HTERT RPE-1 (cell line): ENCODE measurements around the gene FALEC.
"Not testable (repeated sequence)": the region's sequence is repeated elsewhere in the genome, so short reads cannot be mapped to it uniquely, and the experiment has no call there.

Experiments
- in situ Hi-C: fragments of 300-500 bp; cut with MboI; formaldehyde crosslinking; loops from 4 replicates; pipeline ENCODE4 v1.14.3; 2020; ENCODE audit warnings: low sequenced_read_pairs

The FALEC gene

DNA sequence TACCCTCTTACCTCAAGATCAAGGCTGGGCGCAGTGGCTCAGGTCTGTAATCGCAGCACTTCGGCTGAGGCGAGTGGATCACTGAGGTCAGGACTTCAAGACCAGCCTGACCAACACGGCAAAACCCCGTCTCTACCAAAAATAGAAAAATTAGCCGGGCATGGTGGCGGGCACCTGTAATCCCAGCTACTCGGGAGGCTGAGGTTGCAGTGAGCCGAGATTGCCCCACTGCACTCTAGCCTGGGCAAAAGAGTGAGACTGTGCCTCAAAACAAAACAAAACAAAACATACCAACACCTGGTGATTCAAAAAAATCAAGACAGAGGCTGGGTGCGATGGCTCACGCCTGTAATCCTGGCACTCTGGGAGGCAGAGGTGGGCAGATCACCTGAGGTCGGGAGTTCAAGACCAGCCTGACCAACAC lies 58.1 kb downstream of the FALEC start:
- in situ Hi-C loops = not testable (repeated sequence)

DNA sequence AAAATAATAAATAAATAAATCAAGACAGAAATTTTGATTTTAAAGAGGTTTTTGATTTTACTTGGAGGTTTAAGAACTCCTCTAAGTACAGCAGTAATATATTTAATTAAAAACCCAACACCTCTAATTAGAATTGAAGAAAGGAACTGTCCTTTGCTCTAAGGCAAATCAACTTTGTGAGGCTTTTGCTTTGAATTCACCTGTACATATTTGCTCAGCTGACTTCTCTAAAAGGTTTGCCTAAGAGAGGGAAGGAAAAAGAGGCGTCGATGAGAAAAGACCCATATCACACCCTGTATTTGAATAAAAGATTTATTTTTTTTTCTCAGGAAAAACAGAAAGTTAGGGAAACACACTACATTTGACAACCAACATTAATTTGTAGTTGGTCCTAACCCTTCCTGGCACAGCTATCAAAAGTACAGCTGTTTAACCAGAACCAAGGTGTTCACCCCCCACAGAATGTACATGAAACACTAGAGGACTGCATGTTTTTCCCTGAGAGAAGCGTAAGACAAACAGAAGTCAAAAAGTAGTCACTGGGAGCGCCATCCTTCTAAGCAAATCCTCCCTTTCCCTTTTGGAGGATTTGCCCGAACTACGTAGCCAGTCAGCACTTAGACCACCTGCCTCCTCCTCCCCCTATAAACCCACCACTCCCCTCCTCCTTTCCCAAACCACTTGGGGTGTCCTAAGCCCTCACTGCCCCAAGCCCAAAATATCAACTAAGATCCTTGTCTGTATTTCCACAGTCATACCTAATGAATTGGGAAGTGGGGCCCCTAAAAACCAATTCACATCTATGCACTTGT lies 58.9 kb downstream of the FALEC start:
- in situ Hi-C loops = no loop called here

DNA sequence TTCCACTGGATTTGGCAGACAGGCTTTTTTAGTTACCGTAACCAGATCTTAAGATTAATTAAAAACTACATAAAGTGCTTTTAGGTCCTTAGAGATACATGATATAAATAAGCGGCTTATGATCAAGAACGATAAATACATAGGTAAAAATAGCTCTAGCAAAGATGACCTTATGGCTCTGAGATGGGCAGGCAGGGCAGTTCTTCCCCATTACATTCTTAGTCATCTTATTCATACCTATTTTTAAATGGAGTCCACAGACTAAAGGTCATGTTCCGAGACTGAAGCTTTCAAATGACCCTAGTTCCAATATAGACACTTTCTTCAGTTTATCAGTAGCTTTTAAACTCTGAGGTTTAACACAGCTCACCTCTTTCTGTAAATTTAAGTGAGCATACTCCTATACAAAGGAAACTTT lies 59.5 kb downstream of the FALEC start:
- in situ Hi-C loops = no loop called here

DNA sequence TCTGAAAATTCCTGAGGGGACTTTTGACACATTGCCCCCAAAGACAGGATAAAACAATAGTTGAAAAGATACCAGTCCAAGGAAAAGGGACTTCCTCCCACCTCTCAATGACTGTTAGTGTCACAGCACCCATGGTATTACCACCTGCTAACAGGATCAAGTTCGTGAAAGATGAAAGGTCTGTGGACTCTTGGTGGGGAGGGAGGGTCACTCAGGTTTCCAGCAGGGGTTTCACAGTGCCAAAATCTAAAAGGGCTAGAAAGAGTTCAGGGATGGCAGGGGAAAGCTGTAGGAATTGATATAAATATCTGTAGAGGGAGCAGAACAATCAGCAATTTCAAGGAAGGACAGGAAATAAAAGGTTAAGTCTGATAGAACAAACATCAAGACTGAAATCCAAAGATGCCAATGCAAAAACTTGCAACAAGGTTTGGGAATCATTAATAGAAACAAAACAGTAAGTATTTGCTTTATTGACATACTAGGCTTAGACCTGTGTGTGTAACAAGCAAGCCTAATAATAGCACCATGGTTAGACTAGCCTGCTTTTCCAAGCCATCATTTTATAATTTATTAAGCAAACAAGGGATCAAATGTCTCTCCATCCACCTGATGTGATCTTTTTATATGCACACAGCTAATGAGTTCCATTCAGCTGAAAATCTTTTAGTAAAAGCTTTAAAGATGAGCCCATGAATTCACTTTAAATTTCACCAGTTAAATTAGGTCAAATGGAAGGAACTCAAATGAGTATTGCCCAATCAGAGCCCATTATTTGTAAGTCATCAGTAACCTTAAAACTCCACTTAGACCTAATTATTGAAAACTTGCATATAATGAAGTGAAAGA lies 60.2 kb downstream of the FALEC start:
- in situ Hi-C loops = no loop called here

DNA sequence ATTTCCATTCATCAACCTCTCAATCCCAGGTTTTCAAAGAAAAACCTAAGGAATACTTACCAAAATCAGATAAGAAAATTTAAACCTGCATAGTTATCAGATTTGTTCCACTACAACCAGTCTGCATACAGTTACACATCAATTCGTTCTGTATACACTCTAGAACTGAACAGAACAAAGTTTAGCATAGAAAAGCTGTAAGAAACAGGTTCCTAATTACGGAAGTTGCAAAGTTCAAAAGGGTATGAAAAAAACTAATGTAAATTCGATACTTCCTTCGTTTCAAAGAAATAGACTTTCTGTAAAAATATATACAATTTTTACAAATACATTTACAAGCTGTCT lies 60.8 kb downstream of the FALEC start:
- in situ Hi-C loops = no loop called here

DNA sequence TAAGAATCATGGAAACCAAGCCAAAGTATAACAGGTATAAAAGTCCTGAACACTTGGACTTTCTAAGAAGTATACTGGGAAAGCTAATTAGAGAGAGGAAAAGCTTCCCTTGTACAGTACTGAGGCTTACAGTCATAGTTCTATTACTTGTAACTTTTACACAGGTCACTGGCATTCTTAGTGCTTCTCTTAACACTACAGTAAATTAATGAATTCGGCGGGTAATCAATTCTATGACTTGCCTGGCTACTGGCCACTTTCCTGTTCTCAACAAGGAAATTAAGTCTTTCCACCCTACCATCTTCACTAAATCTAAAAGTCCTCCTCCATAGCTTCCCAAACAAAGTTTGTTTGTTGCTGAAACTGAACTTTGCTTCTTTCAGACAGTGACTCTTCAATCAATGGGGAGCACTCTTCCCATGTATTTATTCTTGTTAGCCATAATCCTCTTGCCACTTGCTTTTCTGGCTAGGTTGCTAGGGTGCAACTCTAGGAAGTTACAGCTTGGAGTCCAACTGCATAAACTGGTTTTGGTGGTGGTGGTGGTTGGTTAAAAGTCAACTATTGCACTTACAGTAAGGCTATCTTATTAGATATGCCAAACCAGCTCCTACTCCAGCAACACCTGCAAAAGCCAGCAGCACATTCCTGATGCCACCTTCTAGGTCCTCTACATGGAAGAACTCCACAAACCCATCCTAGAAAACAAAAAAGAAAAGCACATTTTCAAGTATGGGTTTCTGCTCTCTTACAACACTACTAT lies 61.4 kb downstream of the FALEC start:
- in situ Hi-C loops = no loop called here

DNA sequence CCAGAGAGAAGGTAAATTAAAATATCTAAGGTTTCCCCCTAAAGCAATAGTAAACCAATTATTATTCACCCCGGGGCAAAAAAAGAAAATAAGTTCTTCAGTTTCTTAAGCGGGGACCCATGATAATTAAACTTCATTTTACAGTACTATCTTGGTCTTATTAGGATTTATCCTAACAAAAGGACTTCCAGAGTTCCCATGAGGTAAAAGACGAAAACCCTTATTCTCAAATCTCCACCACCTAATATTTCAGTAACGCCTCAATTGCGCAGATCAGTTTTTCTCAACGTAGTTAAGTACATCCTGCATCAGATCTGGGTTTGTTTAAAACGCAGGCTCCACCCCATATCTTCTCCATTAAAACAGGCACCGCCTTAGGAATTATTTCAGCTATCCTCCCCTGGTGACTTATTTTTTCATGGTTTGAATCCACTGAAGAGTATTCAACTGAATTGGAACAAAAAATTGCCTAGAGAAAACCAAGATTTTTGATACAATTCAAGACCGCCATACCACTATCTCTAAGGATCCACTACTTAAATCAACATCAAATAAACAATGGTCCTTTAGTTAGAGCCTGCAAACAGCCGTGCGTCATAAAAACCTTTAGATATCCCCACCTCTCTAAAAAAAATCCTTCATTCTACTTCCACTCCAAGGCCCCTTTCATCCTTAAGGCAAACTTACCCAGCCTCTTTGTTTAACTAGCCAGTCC lies 62.2 kb downstream of the FALEC start:
- in situ Hi-C loops = no loop called here

DNA sequence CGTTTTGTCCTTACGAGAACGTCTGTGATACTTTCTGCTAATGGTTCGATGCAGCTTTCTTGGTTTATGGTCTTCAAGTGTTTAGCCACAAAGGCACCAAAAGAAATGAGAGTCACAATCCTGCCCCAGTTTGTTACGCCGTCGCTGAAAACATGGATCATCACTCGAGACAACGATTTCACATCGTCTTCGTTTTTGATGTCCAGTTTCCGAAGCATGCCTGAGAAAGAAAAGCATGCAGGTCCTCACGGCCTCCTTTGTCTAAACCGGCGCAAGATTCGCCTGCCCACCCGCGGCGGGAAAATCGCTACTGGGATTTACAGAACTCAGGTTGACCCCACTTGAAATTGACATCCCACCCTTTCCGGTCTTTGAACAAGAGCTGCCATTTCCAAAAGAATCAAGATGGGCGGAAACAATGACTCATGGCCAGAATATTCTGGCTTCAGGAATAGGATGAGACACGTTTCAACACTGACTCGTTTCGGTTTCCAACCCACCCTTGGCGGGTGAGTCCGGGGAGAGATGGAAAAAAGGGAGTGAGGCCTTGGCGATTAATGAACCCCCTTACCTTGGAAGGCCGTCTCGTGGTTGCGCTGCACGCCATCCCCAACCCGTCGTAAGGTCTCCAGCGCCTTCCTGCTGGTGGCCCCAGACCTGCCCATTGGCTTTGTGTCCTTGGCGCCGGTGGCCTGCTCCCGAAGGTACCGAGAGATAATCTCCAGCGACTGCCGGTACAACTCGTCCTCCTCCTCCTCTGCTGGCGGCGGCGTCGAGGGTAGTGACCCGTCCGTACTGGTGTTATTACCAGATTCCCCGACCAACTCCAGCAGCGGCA lies 62.9 kb downstream of the FALEC start:
- in situ Hi-C loops = no loop called here

DNA sequence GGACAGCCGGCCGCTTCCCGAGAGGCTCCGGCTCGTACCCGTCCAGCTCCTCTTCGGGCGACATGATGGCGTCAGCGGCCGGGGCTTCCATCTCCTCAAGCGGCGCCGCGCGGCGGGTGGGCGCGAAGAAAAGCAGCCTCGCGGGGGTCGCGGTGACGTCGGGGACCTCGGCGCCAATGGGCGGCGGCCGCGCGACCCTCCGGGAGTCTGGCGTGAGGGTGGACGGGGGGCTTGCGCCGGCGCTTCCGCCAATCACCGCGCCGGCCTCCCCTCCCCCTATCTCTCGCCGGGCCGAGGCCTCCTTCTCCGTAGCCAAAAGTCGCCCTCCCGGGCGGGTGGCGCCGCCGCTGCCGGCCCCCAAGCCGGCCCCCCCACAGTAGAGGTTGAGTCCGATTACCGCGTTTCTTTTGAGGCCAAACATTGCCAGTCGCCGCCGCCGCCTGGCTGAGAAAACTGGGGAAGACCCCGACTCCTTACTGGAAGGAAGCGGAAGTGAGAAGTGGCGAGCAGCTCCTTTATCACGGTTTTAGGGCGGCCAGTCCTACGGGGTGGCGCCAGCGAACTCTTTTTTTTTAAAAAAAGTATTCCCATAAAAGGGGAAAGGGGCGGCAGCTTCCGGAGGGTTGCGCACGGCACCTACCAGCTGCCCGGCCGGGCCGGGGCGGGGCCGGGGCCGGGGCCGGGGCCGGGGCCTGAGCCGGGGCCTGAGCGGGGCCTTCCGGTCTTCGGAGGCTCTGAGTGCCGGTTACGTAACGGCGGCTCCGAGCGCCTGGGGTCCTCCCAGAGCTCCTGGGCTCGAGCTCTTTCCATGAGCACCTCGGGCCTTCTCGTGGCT lies 63.8 kb downstream of the FALEC start, which contains the start of gene MCL1:
TSS of gene MCL1 (minus strand) at position 501 of the 835 bp plus-strand sequence. CDS start at position 421, 80 bp downstream.
- in situ Hi-C loops = no loop called here

DNA sequence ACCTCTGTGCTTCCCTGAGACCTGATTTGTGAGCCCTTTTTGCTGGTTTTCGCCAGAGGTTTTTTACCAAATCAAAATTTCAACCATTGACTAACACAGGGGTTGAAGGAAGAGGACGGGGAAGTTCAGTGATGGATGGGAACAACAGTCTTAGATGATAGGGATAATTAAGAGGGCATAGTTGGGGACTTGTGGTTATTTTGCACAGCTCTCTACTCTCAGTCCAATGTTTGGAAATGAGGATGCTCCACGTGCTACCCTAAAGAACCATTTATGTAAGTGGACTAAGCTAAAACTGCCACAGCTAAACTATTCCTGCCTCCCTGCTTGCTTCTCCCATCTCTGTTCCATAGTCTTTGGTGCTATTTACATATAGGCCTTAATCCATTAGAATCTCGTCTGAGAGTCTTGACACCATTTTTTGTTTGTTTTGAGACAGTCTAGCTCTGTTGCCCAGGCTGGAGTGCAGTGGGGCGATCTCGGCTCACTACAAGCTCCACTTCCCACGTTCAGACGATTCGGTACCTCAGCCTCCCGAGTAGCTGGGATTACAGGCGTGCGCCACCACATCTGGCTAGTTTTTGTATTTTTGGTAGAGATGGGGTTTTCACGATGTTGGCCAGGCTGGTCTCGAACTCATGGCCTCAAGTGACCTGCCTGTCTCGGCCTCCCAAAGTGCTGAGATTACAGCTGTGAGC lies 64.5 kb downstream of the FALEC start:
- in situ Hi-C loops = no loop called here

DNA sequence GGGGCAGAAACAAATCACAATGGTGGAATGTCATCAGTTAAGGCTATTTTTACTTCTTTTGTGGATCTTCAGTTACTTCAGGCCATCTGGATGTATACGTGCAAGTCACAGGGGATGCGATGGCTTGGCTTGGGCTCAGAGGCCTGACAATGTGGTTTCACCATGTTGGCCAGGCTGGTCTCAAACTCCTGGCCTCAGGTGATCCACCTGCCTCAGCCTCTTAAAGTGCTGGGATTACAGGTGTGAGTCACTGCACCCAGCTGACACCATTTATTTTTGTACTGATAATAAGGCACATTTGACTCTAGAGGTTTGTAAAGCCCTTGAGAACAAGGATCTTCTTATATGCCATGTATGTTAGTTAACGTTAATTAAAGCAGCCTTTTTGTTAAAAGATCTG lies 65.4 kb downstream of the FALEC start:
- in situ Hi-C loops = not testable (repeated sequence)

DNA sequence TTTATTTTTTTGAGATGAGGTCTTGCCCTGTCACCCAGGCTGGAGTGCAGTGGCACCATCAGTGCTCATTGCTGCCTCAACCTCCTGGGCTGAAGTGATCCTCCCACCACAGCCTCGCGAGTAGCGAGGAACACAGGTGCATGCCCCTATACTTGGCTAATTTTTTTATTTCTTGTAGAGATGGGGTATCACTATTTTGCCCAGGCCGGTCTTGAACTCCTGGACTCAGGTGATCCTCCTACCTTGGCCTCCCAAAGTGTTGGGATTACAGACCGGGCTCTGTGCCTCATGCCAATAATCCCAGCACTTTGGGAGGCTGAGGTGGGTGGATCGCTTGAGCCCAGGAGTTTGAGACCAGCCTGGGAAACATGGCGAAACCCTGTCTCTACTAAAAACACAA lies 65.9 kb downstream of the FALEC start:
- in situ Hi-C loops = not testable (repeated sequence)

DNA sequence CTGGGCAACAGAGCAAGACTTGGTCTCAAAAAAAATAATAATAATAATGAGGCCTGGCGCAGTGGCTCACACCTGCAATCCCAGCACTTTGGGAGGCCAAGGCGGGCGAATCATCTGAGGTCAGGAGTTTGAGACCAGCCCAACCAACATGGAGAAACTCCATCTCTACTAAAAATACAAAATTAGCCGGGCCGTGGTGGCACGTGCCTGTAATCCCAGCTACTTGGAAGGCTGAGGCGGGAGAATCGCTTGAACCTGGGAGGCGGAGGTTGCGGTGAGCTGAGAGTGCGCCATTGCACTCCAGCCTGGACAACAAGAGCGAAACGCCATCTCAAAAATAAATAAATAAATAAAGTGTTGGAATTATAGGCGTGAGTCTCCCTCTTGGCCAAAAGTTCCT lies 66.4 kb downstream of the FALEC start:
- in situ Hi-C loops = not testable (repeated sequence)

DNA sequence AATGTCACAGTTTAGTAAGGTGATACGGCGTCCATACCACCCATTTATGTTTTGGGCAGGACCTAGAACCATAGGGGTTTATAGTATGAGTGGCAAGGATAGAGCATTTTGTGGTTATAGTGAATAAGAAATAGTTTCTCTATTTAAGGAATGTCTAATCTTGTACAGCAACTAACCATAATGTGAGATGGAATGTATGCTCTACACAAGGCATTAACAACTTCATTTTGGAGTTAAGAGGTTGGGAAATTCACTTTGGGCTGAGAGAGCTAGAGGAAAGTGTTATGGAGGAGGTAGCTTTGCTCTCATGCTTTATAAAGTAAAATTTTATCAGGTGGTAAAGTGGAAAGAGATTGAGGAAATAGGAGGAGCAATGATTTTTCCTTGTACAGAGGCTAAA lies 66.8 kb downstream of the FALEC start:
- in situ Hi-C loops = no loop called here
